Esophagus squamous epithelium (tissue), 4 donors: Measurements from ENCODE around the gene TK2.

Experiments
- POLR2A ChIP-seq, 4 donors: fragments of 450-650 bp; IDR thresholded peaks; one replicate each; pipeline ENCODE4 v1.6.1; 2017; ENCODE audit warnings: antibody characterized with exemption in 4 of 4, mild to moderate bottlenecking in 4 of 4, moderate library complexity in 3 of 4
- TF ChIP-seq, protein P1 (sequence below), 6 experiments: fragments of 450-650 bp in 4 of 6; fragments of 200-600 bp in 2 of 6; sonication (generic) in 2 of 6; IDR thresholded peaks; one replicate each; pipeline ENCODE4 v1.5.1; 2016 to 2019; ENCODE audit warnings: antibody characterized with exemption in 6 of 6, mild to moderate bottlenecking in 4 of 6, moderate library complexity in 4 of 6

DNA sequence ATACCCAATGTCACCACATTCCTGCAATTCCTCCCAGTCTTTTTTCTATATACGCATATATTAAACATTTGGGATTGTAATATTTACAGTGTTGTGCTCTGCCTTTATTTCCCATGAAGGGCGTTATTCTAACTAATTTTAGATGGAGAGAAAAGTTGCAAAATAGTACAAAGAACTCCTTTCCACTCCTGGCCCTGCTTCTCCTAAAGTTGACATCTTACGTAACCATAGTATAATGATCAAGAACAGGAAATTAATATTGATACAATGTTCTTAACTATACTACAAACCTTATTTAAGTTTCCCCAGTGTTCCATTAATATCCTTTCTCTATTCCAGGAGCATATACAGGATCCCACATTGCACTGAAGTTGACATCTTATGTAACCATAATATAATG, 46.3 kb downstream of the TK2 start:
- TF ChIP-seq, protein P1, sequence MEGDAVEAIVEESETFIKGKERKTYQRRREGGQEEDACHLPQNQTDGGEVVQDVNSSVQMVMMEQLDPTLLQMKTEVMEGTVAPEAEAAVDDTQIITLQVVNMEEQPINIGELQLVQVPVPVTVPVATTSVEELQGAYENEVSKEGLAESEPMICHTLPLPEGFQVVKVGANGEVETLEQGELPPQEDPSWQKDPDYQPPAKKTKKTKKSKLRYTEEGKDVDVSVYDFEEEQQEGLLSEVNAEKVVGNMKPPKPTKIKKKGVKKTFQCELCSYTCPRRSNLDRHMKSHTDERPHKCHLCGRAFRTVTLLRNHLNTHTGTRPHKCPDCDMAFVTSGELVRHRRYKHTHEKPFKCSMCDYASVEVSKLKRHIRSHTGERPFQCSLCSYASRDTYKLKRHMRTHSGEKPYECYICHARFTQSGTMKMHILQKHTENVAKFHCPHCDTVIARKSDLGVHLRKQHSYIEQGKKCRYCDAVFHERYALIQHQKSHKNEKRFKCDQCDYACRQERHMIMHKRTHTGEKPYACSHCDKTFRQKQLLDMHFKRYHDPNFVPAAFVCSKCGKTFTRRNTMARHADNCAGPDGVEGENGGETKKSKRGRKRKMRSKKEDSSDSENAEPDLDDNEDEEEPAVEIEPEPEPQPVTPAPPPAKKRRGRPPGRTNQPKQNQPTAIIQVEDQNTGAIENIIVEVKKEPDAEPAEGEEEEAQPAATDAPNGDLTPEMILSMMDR (IDR thresholded peaks at IDR 0.05): no peak
- TF ChIP-seq POLR2A (IDR thresholded peaks at IDR 0.05): no peak
